Naive thymus-derived CD8-positive, alpha-beta T cell (primary cell): ENCODE measurements around the gene CCDC88A. TPM values are rescaled to one million over a fixed set of nuclear protein-coding genes. Genes with fewer than 3 reads are reported as not detected.
"Not testable (repeated sequence)": the region's sequence is repeated elsewhere in the genome, so short reads cannot be mapped to it uniquely, and the experiment has no call there.

Experiments used
- ATAC-seq, 2 donors: fragments of 150-1000 bp; cut with Tn5 transposase in 1 of 2; sonication (Bioruptor Pico), chemical (Tn5 transposase) in 1 of 2; 1 replicate in 1 of 2; 2 replicates in 1 of 2; pipeline ENCODE4 v1.10.0; 2021; ENCODE audit warnings: mild to moderate bottlenecking in 2 of 2, moderate library complexity in 2 of 2
- POLR2A ChIA-PET: fragments of 350-600 bp; sonication (Branson Sonifier 250); formaldehyde crosslinking; loops from one replicate; lab custom pipeline; 2021; ENCODE audit warnings: antibody characterized with exemption; lab: Charles Lee
- DNase-seq, 10 donors: peaks; one replicate each; pipeline versions ENCODE4 v3.0.0 to v3.0.0-alpha.2; 2020 to 2022
- H3K27ac Mint-ChIP-seq, 10 donors: one replicate each; pipeline ENCODE4 v1.8.0; 2020 to 2022; ENCODE audit warnings: mild to moderate bottlenecking in 10 of 10, mixed read lengths in 10 of 10, moderate library complexity in 4 of 10, inconsistent platforms in 1 of 10
- H3K27me3 Mint-ChIP-seq, 5 donors: one replicate each; pipeline ENCODE4 v1.8.0; 2021 to 2022; ENCODE audit warnings: mixed read lengths in 5 of 5
- H3K36me3 Mint-ChIP-seq, 3 donors: one replicate each; pipeline ENCODE4 v1.8.0; 2020 to 2022; ENCODE audit warnings: mixed read lengths in 3 of 3, mild to moderate bottlenecking in 2 of 3, inconsistent platforms in 1 of 3
- H3K4me1 Mint-ChIP-seq, 4 donors: one replicate each; pipeline ENCODE4 v1.8.0; 2021 to 2022; ENCODE audit warnings: mixed read lengths in 4 of 4
- H3K4me3 Mint-ChIP-seq, 10 donors: one replicate each; pipeline ENCODE4 v1.8.0; 2020 to 2022; ENCODE audit warnings: mild to moderate bottlenecking in 10 of 10, mixed read lengths in 10 of 10, moderate library complexity in 6 of 10, inconsistent platforms in 1 of 10
- H3K9me3 Mint-ChIP-seq, 9 donors: one replicate each; pipeline ENCODE4 v1.8.0; 2020 to 2022; ENCODE audit warnings: mixed read lengths in 9 of 9, mild to moderate bottlenecking in 3 of 9, inconsistent platforms in 1 of 9, moderate library complexity in 1 of 9
- polyA plus RNA-seq, 3 donors: library from polyadenylated mRNA; unstranded; fragments of 300-500 nt; fragmentation: Illumina TruSeq; gene quantifications; one replicate each; pipeline ENCODE4 v1.2.3, GENCODE V29; 2021
- total RNA-seq, 8 experiments: library from RNA in 2 of 8; stranded (reverse) in 2 of 8; gene quantifications; one replicate each; pipeline ENCODE4 v1.2.3 and lab custom pipeline; 2021 to 2026

The CCDC88A gene
- total and polyA plus RNA-seq, 5 experiments from 2014 or later: 0.87 to 26.1 (median 5.0) TPM

GRCh38 chr2:55401124-55401523, 18.5 kb downstream of the CCDC88A start:
- no peak for DNase-seq
- no peak overlapping the region for H3K27ac Mint-ChIP-seq
- H3K4me3 Mint-ChIP-seq: no peak overlapping the region
- peaks cover 0 to 2% (median 0%) of the 10 kb centered on the region in 4 donors for H3K4me1 Mint-ChIP-seq
- H3K9me3 Mint-ChIP-seq: no peaks in the 10 kb centered on the region
- H3K27me3 Mint-ChIP-seq: no peaks in the 10 kb centered on the region
- ATAC-seq: no peak
- H3K36me3 Mint-ChIP-seq: peaks cover 0 to 16% (median 4%) of the 10 kb centered on the region in 3 donors
- POLR2A ChIA-PET: no interaction called here

GRCh38 chr2:55400332-55400731, 19.3 kb downstream of the CCDC88A start:
- H3K27me3 Mint-ChIP-seq: no peaks in the 10 kb centered on the region
- ATAC-seq: no peak
- POLR2A ChIA-PET: no interaction called here

GRCh38 chr2:55399815-55400214, 19.8 kb downstream of the CCDC88A start:
- Mint-ChIP-seq H3K27ac (no peak overlapping the region), H3K4me1 (no peaks in the 10 kb centered on the region), H3K4me3 (no peak overlapping the region), H3K9me3 (peaks cover 0 to 4% (median 3%) of the 10 kb centered on the region in 9 donors), H3K36me3 (peaks cover 0 to 6% (median 4%) of the 10 kb centered on the region in 3 donors), H3K27me3 (no peaks in the 10 kb centered on the region)
- no peak for DNase-seq
- no peak for ATAC-seq
- POLR2A ChIA-PET: no interaction called here

More at GRCh38 chr2:55400332-55400731, 19.3 kb downstream of the CCDC88A start:
- H3K27ac Mint-ChIP-seq: no peak overlapping the region
- H3K4me1 Mint-ChIP-seq: peaks cover 0 to 2% (median 0%) of the 10 kb centered on the region in 4 donors
- H3K9me3 Mint-ChIP-seq: peaks cover 0 to under 1% (median 0%) of the 10 kb centered on the region in 9 donors
- DNase-seq: no peak
- peaks cover under 1 to 10% (median 4%) of the 10 kb centered on the region in 3 donors for H3K36me3 Mint-ChIP-seq
- no peak overlapping the region for H3K4me3 Mint-ChIP-seq

- Mint-ChIP-seq H3K9me3 (peaks cover 3 to 10% (median 3%) of the 10 kb centered on the region in 9 donors), H3K27ac (no peak overlapping the region), H3K4me1 (no peaks in the 10 kb centered on the region), H3K36me3 (peaks cover 0 to 8% (median 7%) of the 10 kb centered on the region in 3 donors), H3K4me3 (no peak overlapping the region), H3K27me3 (no peaks in the 10 kb centered on the region)
- POLR2A ChIA-PET: no interaction called here
- no peak for DNase-seq
- no peak for ATAC-seq
Measured at GRCh38 chr2:55395724-55396605, 23.7 kb downstream of the CCDC88A start.

GRCh38 chr2:55391615-55392242, 27.9 kb downstream of the CCDC88A start:
- no peak for DNase-seq
- H3K27ac Mint-ChIP-seq: no peak overlapping the region
- H3K4me3 Mint-ChIP-seq: no peak overlapping the region
- POLR2A ChIA-PET: no interaction called here
- no peak for ATAC-seq
- peaks cover 0 to 8% (median under 1%) of the 10 kb centered on the region in 4 donors for H3K4me1 Mint-ChIP-seq
- no peaks in the 10 kb centered on the region for H3K27me3 Mint-ChIP-seq
- peaks cover 2 to 15% (median 11%) of the 10 kb centered on the region in 3 donors for H3K36me3 Mint-ChIP-seq
- peaks cover 3 to 14% (median 6%) of the 10 kb centered on the region in 9 donors for H3K9me3 Mint-ChIP-seq

- H3K27ac Mint-ChIP-seq: no peak overlapping the region
- peaks cover 0 to 8% (median under 1%) of the 10 kb centered on the region in 4 donors for H3K4me1 Mint-ChIP-seq
- no peak for ATAC-seq
- H3K4me3 Mint-ChIP-seq: no peak overlapping the region
- H3K27me3 Mint-ChIP-seq: no peaks in the 10 kb centered on the region
- H3K9me3 Mint-ChIP-seq: peaks cover 3 to 14% (median 6%) of the 10 kb centered on the region in 9 donors
- DNase-seq: no peak
- peaks cover 2 to 15% (median 11%) of the 10 kb centered on the region in 3 donors for H3K36me3 Mint-ChIP-seq
- POLR2A ChIA-PET: no interaction called here
Measured at GRCh38 chr2:55391155-55391554, 28.5 kb downstream of the CCDC88A start.

- ATAC-seq, H3K27me3 Mint-ChIP-seq, H3K9me3 Mint-ChIP-seq, POLR2A ChIA-PET, H3K4me1 Mint-ChIP-seq, DNase-seq, H3K27ac Mint-ChIP-seq, H3K4me3 Mint-ChIP-seq, H3K36me3 Mint-ChIP-seq: not testable (repeated sequence)
Measured at GRCh38 chr2:55385516-55385915, 34.1 kb downstream of the CCDC88A start.

GRCh38 chr2:55384786-55385185, 34.9 kb downstream of the CCDC88A start:
- peaks cover 0 to 5% (median under 1%) of the 10 kb centered on the region in 4 donors for H3K4me1 Mint-ChIP-seq
- no peak for ATAC-seq
- no peak for DNase-seq
- POLR2A ChIA-PET: no interaction called here
- no peaks in the 10 kb centered on the region for H3K9me3 Mint-ChIP-seq
- peaks cover 0 to 2% (median 0%) of the 10 kb centered on the region in 3 donors for H3K36me3 Mint-ChIP-seq
- no peak overlapping the region for H3K4me3 Mint-ChIP-seq
- no peaks in the 10 kb centered on the region for H3K27me3 Mint-ChIP-seq
- H3K27ac Mint-ChIP-seq: no peak overlapping the region

- POLR2A ChIA-PET: no interaction called here
- no peak overlapping the region for H3K27ac Mint-ChIP-seq
Measured at GRCh38 chr2:55371376-55371775, 48.3 kb downstream of the CCDC88A start.

GRCh38 chr2:55370208-55370607, 49.4 kb downstream of the CCDC88A start:
- ATAC-seq (no peak), DNase-seq (no peak)
- Mint-ChIP-seq H3K9me3 (no peaks in the 10 kb centered on the region), H3K36me3 (peaks cover 0 to 5% (median 2%) of the 10 kb centered on the region in 3 donors), H3K4me3 (no peak overlapping the region), H3K4me1 (no peaks in the 10 kb centered on the region), H3K27me3 (no peaks in the 10 kb centered on the region), H3K27ac (no peak overlapping the region)
- POLR2A ChIA-PET: no interaction called here

More at GRCh38 chr2:55371376-55371775, 48.3 kb downstream of the CCDC88A start:
- H3K4me3 Mint-ChIP-seq: no peak overlapping the region
- no peak for ATAC-seq
- H3K4me1 Mint-ChIP-seq: no peaks in the 10 kb centered on the region
- peaks cover 0 to 5% (median 2%) of the 10 kb centered on the region in 3 donors for H3K36me3 Mint-ChIP-seq
- no peaks in the 10 kb centered on the region for H3K9me3 Mint-ChIP-seq
- DNase-seq: no peak
- H3K27me3 Mint-ChIP-seq: no peaks in the 10 kb centered on the region

GRCh38 chr2:55365303-55365702, 54.4 kb downstream of the CCDC88A start:
- DNase-seq (no peak), ATAC-seq (no peak)
- Mint-ChIP-seq H3K4me3 (no peak overlapping the region), H3K27me3 (no peaks in the 10 kb centered on the region), H3K4me1 (no peaks in the 10 kb centered on the region), H3K36me3 (peaks cover 0 to 9% (median 3%) of the 10 kb centered on the region in 3 donors), H3K9me3 (no peaks in the 10 kb centered on the region), H3K27ac (no peak overlapping the region)
- POLR2A ChIA-PET: no interaction called here

- Mint-ChIP-seq H3K27me3 (no peaks in the 10 kb centered on the region), H3K4me3 (no peak overlapping the region), H3K9me3 (no peaks in the 10 kb centered on the region), H3K36me3 (peaks cover 0 to 10% (median 4%) of the 10 kb centered on the region in 3 donors), H3K27ac (no peak overlapping the region), H3K4me1 (no peaks in the 10 kb centered on the region)
- POLR2A ChIA-PET: no interaction called here
- no peak for ATAC-seq
- DNase-seq: no peak
Measured at GRCh38 chr2:55364189-55365055, 55.2 kb downstream of the CCDC88A start.
